Measurements from ENCODE around the gene SEH1L. TPM values are rescaled to one million over a fixed set of nuclear protein-coding genes. Genes with fewer than 3 reads are reported as not detected.

SEH1L gene
- total and polyA plus RNA-seq, 10 of the 15 experiments (the other 5 are each of a cell fraction or from before 2014, with no cell fraction given): 27.5 to 109 (median 52.8) TPM

- no peak for TF ChIP-seq MAX (IDR thresholded peaks at IDR 0.05; ENCODE audit: low read depth, low read length)
- TF ChIP-seq CREB1 (IDR thresholded peaks at IDR 0.05; ENCODE audit: low read depth): no peak
- TF ChIP-seq BCL3 (IDR thresholded peaks at IDR 0.05; ENCODE audit: borderline replicate concordance, insufficient read depth, low read depth, low read length, poor library complexity, severe bottlenecking): no peak
- no peak for TF ChIP-seq ZBTB33 (IDR thresholded peaks at IDR 0.05)
- peak; percentile 94 for TF ChIP-seq RUNX3 (IDR thresholded peaks at IDR 0.05; ENCODE audit: low read length)
- TF ChIP-seq SRF (IDR thresholded peaks at IDR 0.05; ENCODE audit: low read depth in 2 of 2, low read length in 2 of 2): no peak
- no peak for TF ChIP-seq KLF5 (IDR thresholded peaks at IDR 0.05; ENCODE audit: partially characterized antibody)
- TF ChIP-seq CHD4 (IDR thresholded peaks at IDR 0.05): no peak
- no peak for TF ChIP-seq USF1 (IDR thresholded peaks at IDR 0.05; ENCODE audit: borderline replicate concordance, extremely low read length, insufficient read depth, low read depth, low read length)
- no peak for TF ChIP-seq WRNIP1 (IDR thresholded peaks at IDR 0.05; ENCODE audit: borderline replicate concordance, low read depth, low read length)
- TF ChIP-seq PBX3 (IDR thresholded peaks at IDR 0.05; ENCODE audit: insufficient replicate concordance, low read depth, low read length): no peak
- no peak for TF ChIP-seq TCF12 (IDR thresholded peaks at IDR 0.05; ENCODE audit: low read depth, low read length)
- TF ChIP-seq IKZF2 (IDR thresholded peaks at IDR 0.05): peak; percentile 28 to 57; a peak in 2 of 4 replicates
- TF ChIP-seq ZZZ3 (IDR thresholded peaks at IDR 0.05; ENCODE audit: control insufficient read depth, insufficient read length, low read depth): no peak
- TF ChIP-seq CBX5 (IDR thresholded peaks at IDR 0.05; ENCODE audit: low read depth): no peak
- no peak for TF ChIP-seq RELA (IDR thresholded peaks at IDR 0.05; ENCODE audit: borderline replicate concordance, partially characterized antibody)
- TF ChIP-seq ATF3 (IDR thresholded peaks at IDR 0.05; ENCODE audit: borderline replicate concordance, extremely low read depth, low read depth, low read length): no peak
- no peak for TF ChIP-seq HDAC2 (IDR thresholded peaks at IDR 0.05)
- TF ChIP-seq SKIL (IDR thresholded peaks at IDR 0.05; ENCODE audit: low read depth, poor library complexity, severe bottlenecking): peak; percentile 55
- no peak for TF ChIP-seq RCOR1 (conservative IDR thresholded peaks at IDR 0.05; ENCODE audit: low read depth, low read length)
- TF ChIP-seq IRF3 (IDR thresholded peaks at IDR 0.05): no peak
- no peak for TF ChIP-seq ZNF384 (IDR thresholded peaks at IDR 0.05; ENCODE audit: borderline replicate concordance, low read depth, low read length)
Observed at GRCh38 chr18:12921178-12921577, 26.6 kb upstream of the SEH1L start (continued).
